IMR-90 (cell line): Measurements from ENCODE around the gene SVEP1. TPM values are rescaled to one million over a fixed set of nuclear protein-coding genes. Genes with fewer than 3 reads are reported as not detected.

Experiments
- ATAC-seq: fragments of 200-7000 bp; cut with Tn5 transposase; 2 replicates; pipeline ENCODE4 v1.9.1; 2020; ENCODE audit warnings: low read depth, mild to moderate bottlenecking, moderate library complexity
- BruUV-seq: library from RNA; stranded (reverse); fragments of 400-500 nt; replicated peaks from 2 replicates; lab custom pipeline; 2021; lab: Mats Ljungman, UMichigan
- CTCF ChIA-PET: fragments of 300-600 bp; formaldehyde crosslinking; extraction: SDS; loops from one replicate; lab custom pipeline; 2021; ENCODE audit warnings: antibody characterized with exemption; lab: Yijun Ruan, JAX
- POLR2A ChIA-PET: fragments of 300-600 bp; sonication (Branson Sonifier 250); formaldehyde crosslinking; loops from one replicate; lab custom pipeline; 2022; ENCODE audit warnings: antibody characterized with exemption; ENCODE audit not compliant: unreplicated experiment; lab: Charles Lee
- DNase-seq: peaks from one replicate; pipeline ENCODE4 v3.0.0; 2013
- H2AFZ ChIP-seq: replicated peaks from 2 replicates; pipeline ENCODE3; 2013; ENCODE audit warnings: low read length, mild to moderate bottlenecking; ENCODE audit not compliant: poor library complexity
- H2AK5ac ChIP-seq: 2 replicates; pipeline ENCODE4 v1.6.1; 2013; ENCODE audit warnings: low read depth, low read length, inconsistent platforms
- H2AK9ac ChIP-seq: replicated peaks from 2 replicates; pipeline ENCODE3; 2013; ENCODE audit warnings: mild to moderate bottlenecking, low read depth, low read length, moderate library complexity; ENCODE audit not compliant: poor library complexity
- H2BK120ac ChIP-seq: 2 replicates; pipeline ENCODE4 v1.6.1; 2013; ENCODE audit warnings: low read depth, low read length, inconsistent platforms
- H2BK15ac ChIP-seq: 3 replicates; pipeline ENCODE4 v1.6.1; 2013; ENCODE audit warnings: low read depth, low read length, inconsistent platforms
- H2BK20ac ChIP-seq: 2 replicates; pipeline ENCODE4 v1.6.1; 2013; ENCODE audit warnings: low read depth, mild to moderate bottlenecking, inconsistent platforms, low read length, moderate library complexity
- H2BK5ac ChIP-seq: 2 replicates; pipeline ENCODE4 v1.6.1; 2013; ENCODE audit warnings: mild to moderate bottlenecking, low read depth, low read length, inconsistent platforms; ENCODE audit not compliant: poor library complexity, severe bottlenecking
- H3K14ac ChIP-seq: replicated peaks from 2 replicates; pipeline ENCODE4 v1.6.1; 2013; ENCODE audit warnings: low read depth, low read length, inconsistent platforms
- H3K18ac ChIP-seq: 2 replicates; pipeline ENCODE4 v1.6.1; 2013; ENCODE audit warnings: low read depth, low read length, control low read depth
- H3K23ac ChIP-seq: 2 replicates; pipeline ENCODE4 v1.6.1; 2013; ENCODE audit warnings: low read depth, low read length, inconsistent platforms
- H3K27ac ChIP-seq: 2 replicates; pipeline ENCODE4 v1.5.1; 2013; ENCODE audit warnings: mild to moderate bottlenecking, control low read depth, low read length; ENCODE audit not compliant: insufficient read depth
- H3K27me3 ChIP-seq: 2 replicates; pipeline ENCODE4 v1.6.1; 2013; ENCODE audit warnings: low read length; ENCODE audit not compliant: control insufficient read depth, insufficient read depth
- H3K36me3 ChIP-seq: 2 replicates; pipeline ENCODE4 v1.6.1; 2013; ENCODE audit warnings: low read length, mixed read lengths; ENCODE audit not compliant: control insufficient read depth, insufficient read depth
- H3K4ac ChIP-seq: 2 replicates; pipeline ENCODE4 v1.6.1; 2013; ENCODE audit warnings: low read depth, low read length, inconsistent platforms
- H3K4me1 ChIP-seq: 2 replicates; pipeline ENCODE4 v1.6.1; 2013; ENCODE audit warnings: low read length, mixed read lengths; ENCODE audit not compliant: control insufficient read depth, insufficient read depth
- H3K4me2 ChIP-seq: 2 replicates; pipeline ENCODE4 v1.6.1; 2013; ENCODE audit warnings: low read depth, mild to moderate bottlenecking, control low read depth, low read length, moderate library complexity
- H3K4me3 ChIP-seq: 2 replicates; pipeline ENCODE4 v1.5.1; 2013; ENCODE audit warnings: low read depth, mild to moderate bottlenecking, control low read depth, low read length, moderate library complexity; ENCODE audit not compliant: insufficient read depth
- H3K56ac ChIP-seq: 2 replicates; pipeline ENCODE4 v1.6.1; 2013; ENCODE audit warnings: low read length, inconsistent platforms; ENCODE audit not compliant: insufficient read depth; ENCODE audit errors: extremely low read depth
- H3K79me1 ChIP-seq, 2 experiments: 2 replicates each; pipeline ENCODE4 v1.6.1; 2013; ENCODE audit warnings: low read length in 2 of 2, inconsistent platforms in 1 of 2, low read depth in 1 of 2
- H3K9ac ChIP-seq: 2 replicates; pipeline ENCODE4 v1.6.1; 2013; ENCODE audit warnings: low read depth, low read length, control low read depth
- H3K9me1 ChIP-seq: 2 replicates; pipeline ENCODE4 v1.6.1; 2013; ENCODE audit warnings: low read length, inconsistent platforms; ENCODE audit not compliant: insufficient read depth
- H3K9me3 ChIP-seq: 2 replicates; pipeline ENCODE4 v1.6.1; 2013; ENCODE audit warnings: low read length; ENCODE audit not compliant: control insufficient read depth, insufficient read depth
- H4K20me1 ChIP-seq: 2 replicates; pipeline ENCODE4 v1.6.1; 2013; ENCODE audit warnings: low read length, inconsistent platforms; ENCODE audit not compliant: insufficient read depth
- H4K5ac ChIP-seq: 2 replicates; pipeline ENCODE4 v1.6.1; 2013; ENCODE audit warnings: mild to moderate bottlenecking, low read depth, low read length, control low read depth
- H4K8ac ChIP-seq, 2 experiments: 2 replicates each; pipeline ENCODE4 v1.6.1; 2013; ENCODE audit warnings: low read depth in 2 of 2, low read length in 2 of 2, control low read depth in 1 of 2, inconsistent platforms in 1 of 2
- H4K91ac ChIP-seq: 2 replicates; pipeline ENCODE4 v1.6.1; 2013; ENCODE audit warnings: low read depth, low read length, inconsistent platforms; ENCODE audit not compliant: insufficient read depth
- CEBPB ChIP-seq: IDR thresholded peaks from 2 replicates; pipeline ENCODE4 v1.6.1; 2012; ENCODE audit warnings: low read depth, low read length, improper control_type of control experiment
- SMC3 ChIP-seq: fragments of 150-350 bp; IDR thresholded peaks from 2 replicates; pipeline ENCODE4 v1.6.1; 2016; ENCODE audit warnings: low read depth, mild to moderate bottlenecking, antibody characterized with exemption, low read length, moderate library complexity
- WGBS, 2 experiments: methylation state at CpG; one replicate each; pipeline versions ENCODE4 v1.1.5 to v1.1.7; 2013; ENCODE audit warnings: missing lambda C conversion rate in 2 of 2; ENCODE audit not compliant: insufficient read length in 1 of 2; ENCODE audit errors: extremely low coverage in 2 of 2; 5-methylcytosine and 5-hydroxymethylcytosine counted together
- dilution Hi-C: fragments of 300-500 bp; cut with HindIII; formaldehyde crosslinking; loops from one replicate; pipeline ENCODE4 v1.14.3; 2018; ENCODE audit warnings: low sequenced_read_pairs; ENCODE audit not compliant: unreplicated experiment
- in situ Hi-C: fragments of 300-500 bp; cut with MboI; formaldehyde crosslinking; loops from 3 replicates; pipeline ENCODE4 v1.14.3; 2019; ENCODE audit warnings: low sequenced_read_pairs, inconsistent platforms, mixed read lengths
- intact Hi-C: fragments of 100-400 bp; cut with micrococcal nuclease; formaldehyde crosslinking; loops from 2 replicates; pipeline ENCODE4 v1.10.0; 2022
- polyA plus RNA-seq, 3 experiments: library from polyadenylated mRNA; depleted of rRNA; stranded (reverse); fragments of >200 nt; gene quantifications; 2 replicates each; pipeline ENCODE4 v1.2.3, GENCODE V29; 2012; ENCODE audit warnings: low replicate concordance in 1 of 3
- total RNA-seq: library from RNA; depleted of rRNA; stranded (reverse); fragments of >200 nt; gene quantifications from 2 replicates; pipeline ENCODE4 v1.2.3, GENCODE V29; 2012

SVEP1 gene
- total and polyA plus RNA-seq, 2 of the 4 experiments (the other 2 are of a cell fraction) = 4.8 to 16.7 TPM

GRCh38 chr9:110520120-110520701, 59.3 kb downstream of the SVEP1 start:
- in situ Hi-C loops (no loop called here), dilution Hi-C loops (no loop called here), intact Hi-C loops (loop anchor here (5.0 kb wide), 1 partner anchor 102 kb away; no protein-coding TSS in a partner anchor)
- Histone ChIP-seq H3K9me3 (no peaks in the 10 kb centered on the region), H3K23ac (no peak overlapping the region), H3K4ac (no peak overlapping the region), H2AK9ac (no peak overlapping the region), H3K4me2 (no peak overlapping the region; the same call in 1 of the 2 replicates), H3K27me3 (no peaks in the 10 kb centered on the region), H3K56ac (no peak overlapping the region; the same call in 1 of the 2 replicates), H2BK15ac (no peak overlapping the region), H2AK5ac (no peak overlapping the region), H3K9ac (no peak overlapping the region), H3K4me1 (peaks cover 4% of the 10 kb centered on the region), H3K18ac (no peak overlapping the region; the same call in 1 of the 2 replicates), H4K20me1 (no peaks in the 10 kb centered on the region), H3K79me1 (peaks cover 0 to 5% of the 10 kb centered on the region in 2 experiments; a peak in 1 of 4 replicates), H3K36me3 (no peaks in the 10 kb centered on the region), H3K14ac (no peak overlapping the region), H4K5ac (no peak overlapping the region), H3K27ac (peak overlapping the region; percentile 5; the same call in 1 of the 2 replicates), H3K4me3 (no peak overlapping the region), H2BK120ac (no peak overlapping the region; the same call in 1 of the 2 replicates), H2BK20ac (no peak overlapping the region), H2BK5ac (no peak overlapping the region), H4K8ac (0 out of 4 replicates have a peak overlapping the region, but pooled peaks of 1 of the 2 experiments have one; percentile 16), H4K91ac (no peak overlapping the region), H2AFZ (no peak overlapping the region), H3K9me1 (peaks cover 4% of the 10 kb centered on the region; the same call in 1 of the 2 replicates)
- POLR2A ChIA-PET = no interaction called here
- BruUV-seq = no TSS peak
- CTCF ChIA-PET = no interaction called here
- ATAC-seq (peak; percentile 17; the same call in 1 of the 2 replicates), DNase-seq (peak; percentile 57)
- WGBS, 2 experiments = no CpG with 5 or more reads among the region's 6 CpGs
- TF ChIP-seq SMC3 = no peak
- peak; percentile 90 for TF ChIP-seq CEBPB
